Naive thymus-derived CD8-positive, alpha-beta T cell (primary cell): ENCODE measurements around the gene DENND5B. TPM values are rescaled to one million over a fixed set of nuclear protein-coding genes. Genes with fewer than 3 reads are reported as not detected.
A peak's percentile ranks its signal among the peaks of the same experiment; 100 is the strongest.

Source experiments
- ATAC-seq, 2 donors: fragments of 150-1000 bp; cut with Tn5 transposase in 1 of 2; sonication (Bioruptor Pico), chemical (Tn5 transposase) in 1 of 2; 1 replicate in 1 of 2; 2 replicates in 1 of 2; pipeline ENCODE4 v1.10.0; 2021; ENCODE audit warnings: mild to moderate bottlenecking in 2 of 2, moderate library complexity in 2 of 2
- POLR2A ChIA-PET: fragments of 350-600 bp; sonication (Branson Sonifier 250); formaldehyde crosslinking; loops from one replicate; lab custom pipeline; 2021; ENCODE audit warnings: antibody characterized with exemption; lab: Charles Lee
- DNase-seq, 10 donors: peaks; one replicate each; pipeline versions ENCODE4 v3.0.0 to v3.0.0-alpha.2; 2020 to 2022
- H3K27ac Mint-ChIP-seq, 10 donors: one replicate each; pipeline ENCODE4 v1.8.0; 2020 to 2022; ENCODE audit warnings: mild to moderate bottlenecking in 10 of 10, mixed read lengths in 10 of 10, moderate library complexity in 4 of 10, inconsistent platforms in 1 of 10
- H3K27me3 Mint-ChIP-seq, 5 donors: one replicate each; pipeline ENCODE4 v1.8.0; 2021 to 2022; ENCODE audit warnings: mixed read lengths in 5 of 5
- H3K36me3 Mint-ChIP-seq, 3 donors: one replicate each; pipeline ENCODE4 v1.8.0; 2020 to 2022; ENCODE audit warnings: mixed read lengths in 3 of 3, mild to moderate bottlenecking in 2 of 3, inconsistent platforms in 1 of 3
- H3K4me1 Mint-ChIP-seq, 4 donors: one replicate each; pipeline ENCODE4 v1.8.0; 2021 to 2022; ENCODE audit warnings: mixed read lengths in 4 of 4
- H3K4me3 Mint-ChIP-seq, 10 donors: one replicate each; pipeline ENCODE4 v1.8.0; 2020 to 2022; ENCODE audit warnings: mild to moderate bottlenecking in 10 of 10, mixed read lengths in 10 of 10, moderate library complexity in 6 of 10, inconsistent platforms in 1 of 10
- H3K9me3 Mint-ChIP-seq, 9 donors: one replicate each; pipeline ENCODE4 v1.8.0; 2020 to 2022; ENCODE audit warnings: mixed read lengths in 9 of 9, mild to moderate bottlenecking in 3 of 9, inconsistent platforms in 1 of 9, moderate library complexity in 1 of 9
- polyA plus RNA-seq, 3 donors: library from polyadenylated mRNA; unstranded; fragments of 300-500 nt; fragmentation: Illumina TruSeq; gene quantifications; one replicate each; pipeline ENCODE4 v1.2.3, GENCODE V29; 2021
- total RNA-seq, 8 experiments: library from RNA in 2 of 8; stranded (reverse) in 2 of 8; gene quantifications; one replicate each; pipeline ENCODE4 v1.2.3 and lab custom pipeline; 2021 to 2026

Gene DENND5B
- total and polyA plus RNA-seq, 5 experiments from 2014 or later: 0.12 to 1.7 (median 0.99) TPM; not detected in 2

GRCh38 chr12:31369712-31370521 is 221.0 kb downstream of the DENND5B start:
- H3K27ac Mint-ChIP-seq: no peak overlapping the region
- H3K9me3 Mint-ChIP-seq: no peaks in the 10 kb centered on the region
- peaks cover 0 to 6% (median 0%) of the 10 kb centered on the region in 5 donors for H3K27me3 Mint-ChIP-seq
- no peak for DNase-seq
- H3K4me3 Mint-ChIP-seq: no peak overlapping the region
- H3K36me3 Mint-ChIP-seq: no peaks in the 10 kb centered on the region
- H3K4me1 Mint-ChIP-seq: peaks cover 0 to 3% (median 0%) of the 10 kb centered on the region in 4 donors
- POLR2A ChIA-PET: no interaction called here
- no peak for ATAC-seq

GRCh38 chr12:31368666-31369361 is 222.1 kb downstream of the DENND5B start:
- H3K4me3 Mint-ChIP-seq: no peak overlapping the region
- H3K27me3 Mint-ChIP-seq: peaks cover 0 to 6% (median 0%) of the 10 kb centered on the region in 5 donors
- no peaks in the 10 kb centered on the region for H3K36me3 Mint-ChIP-seq
- H3K4me1 Mint-ChIP-seq: peaks cover 0 to 4% (median 0%) of the 10 kb centered on the region in 4 donors
- no peak for DNase-seq
- POLR2A ChIA-PET: no interaction called here
- no peak for ATAC-seq
- no peaks in the 10 kb centered on the region for H3K9me3 Mint-ChIP-seq
- H3K27ac Mint-ChIP-seq: peak overlapping the region in 2 of 10 donors; percentile 6 to 42

- H3K36me3 Mint-ChIP-seq: no peaks in the 10 kb centered on the region
- POLR2A ChIA-PET: no interaction called here
Measured at GRCh38 chr12:31366104-31366621, 224.8 kb downstream of the DENND5B start.

GRCh38 chr12:31363831-31364230 is 227.1 kb downstream of the DENND5B start:
- H3K27me3 Mint-ChIP-seq: peaks cover 0 to 3% (median 0%) of the 10 kb centered on the region in 5 donors
- POLR2A ChIA-PET: no interaction called here
- H3K4me3 Mint-ChIP-seq: no peak overlapping the region
- ATAC-seq (no peak), DNase-seq (no peak)
- H3K36me3 Mint-ChIP-seq: no peaks in the 10 kb centered on the region
- H3K27ac Mint-ChIP-seq: peak overlapping the region in 2 of 10 donors; percentile 28 to 42
- H3K4me1 Mint-ChIP-seq: peaks cover 15 to 22% (median 18%) of the 10 kb centered on the region in 4 donors
- H3K9me3 Mint-ChIP-seq: no peaks in the 10 kb centered on the region

More at GRCh38 chr12:31366104-31366621, 224.8 kb downstream of the DENND5B start:
- peak overlapping the region in 1 of 10 donors; percentile 73 for H3K27ac Mint-ChIP-seq
- H3K27me3 Mint-ChIP-seq: peaks cover 0 to 6% (median 0%) of the 10 kb centered on the region in 5 donors
- DNase-seq (no peak), ATAC-seq (no peak)
- no peak overlapping the region for H3K4me3 Mint-ChIP-seq
- no peaks in the 10 kb centered on the region for H3K9me3 Mint-ChIP-seq
- peaks cover 15 to 25% (median 18%) of the 10 kb centered on the region in 4 donors for H3K4me1 Mint-ChIP-seq

GRCh38 chr12:31363416-31363809 is 227.5 kb downstream of the DENND5B start:
- POLR2A ChIA-PET: interaction anchor here (1.7 kb wide), 1 partner anchor 39 kb away, joined by 4 read pairs; no protein-coding TSS in a partner anchor
- Mint-ChIP-seq H3K4me3 (peak overlapping the region in 3 of 10 donors; percentile 72 to 81 (median 75)), H3K27ac (peak overlapping the region in 6 of 10 donors; percentile 7 to 87 (median 44)), H3K9me3 (no peaks in the 10 kb centered on the region), H3K4me1 (peaks cover 15 to 22% (median 18%) of the 10 kb centered on the region in 4 donors), H3K27me3 (no peaks in the 10 kb centered on the region), H3K36me3 (no peaks in the 10 kb centered on the region)
- DNase-seq (no peak), ATAC-seq (no peak)

- H3K27me3 Mint-ChIP-seq: no peaks in the 10 kb centered on the region
- ATAC-seq (peak; percentile 67 to 71), DNase-seq (peak in 7 of 10 donors; percentile 3 to 63 (median 18))
- H3K27ac Mint-ChIP-seq: peak overlapping the region; percentile 7 to 87 (median 68)
- H3K4me1 Mint-ChIP-seq: peaks cover 15 to 22% (median 18%) of the 10 kb centered on the region in 4 donors
- H3K9me3 Mint-ChIP-seq: no peaks in the 10 kb centered on the region
- H3K36me3 Mint-ChIP-seq: no peaks in the 10 kb centered on the region
- peak overlapping the region; percentile 39 to 81 (median 70) for H3K4me3 Mint-ChIP-seq
- POLR2A ChIA-PET: interaction anchor here (1.7 kb wide), 1 partner anchor 39 kb away, joined by 4 read pairs; no protein-coding TSS in a partner anchor
Measured at GRCh38 chr12:31362759-31363415, 228.0 kb downstream of the DENND5B start.

GRCh38 chr12:31362115-31362758 is 228.7 kb downstream of the DENND5B start:
- DNase-seq (peak in 2 of 10 donors; percentile 3 to 7), ATAC-seq (peak; percentile 42 to 51)
- peak overlapping the region; percentile 39 to 81 (median 70) for H3K4me3 Mint-ChIP-seq
- no peaks in the 10 kb centered on the region for H3K36me3 Mint-ChIP-seq
- POLR2A ChIA-PET: interaction anchor here (1.7 kb wide), 1 partner anchor 38 kb away, joined by 4 read pairs; no protein-coding TSS in a partner anchor
- H3K27ac Mint-ChIP-seq: peak overlapping the region; percentile 7 to 87 (median 70)
- H3K4me1 Mint-ChIP-seq: peaks cover 15 to 22% (median 18%) of the 10 kb centered on the region in 4 donors
- H3K27me3 Mint-ChIP-seq: no peaks in the 10 kb centered on the region
- no peaks in the 10 kb centered on the region for H3K9me3 Mint-ChIP-seq

GRCh38 chr12:31361730-31362114 is 229.2 kb downstream of the DENND5B start:
- no peak for ATAC-seq
- POLR2A ChIA-PET: interaction anchor here (1.7 kb wide), 1 partner anchor 38 kb away, joined by 4 read pairs; no protein-coding TSS in a partner anchor
- no peaks in the 10 kb centered on the region for H3K9me3 Mint-ChIP-seq

GRCh38 chr12:31355747-31356107 is 235.2 kb downstream of the DENND5B start:
- no peak overlapping the region for H3K27ac Mint-ChIP-seq
- H3K36me3 Mint-ChIP-seq: no peaks in the 10 kb centered on the region
- no peaks in the 10 kb centered on the region for H3K9me3 Mint-ChIP-seq
- H3K4me1 Mint-ChIP-seq: no peaks in the 10 kb centered on the region
- peaks cover 0 to 7% (median 0%) of the 10 kb centered on the region in 5 donors for H3K27me3 Mint-ChIP-seq
- no peak overlapping the region for H3K4me3 Mint-ChIP-seq
- POLR2A ChIA-PET: interaction anchor here (0.5 kb wide), 1 partner anchor 21 kb away, joined by 6 read pairs; no protein-coding TSS in a partner anchor
- DNase-seq (no peak), ATAC-seq (no peak)

More at GRCh38 chr12:31361730-31362114, 229.2 kb downstream of the DENND5B start:
- Mint-ChIP-seq H3K36me3 (no peaks in the 10 kb centered on the region), H3K4me3 (peak overlapping the region in 5 of 10 donors; percentile 39 to 73 (median 69)), H3K27ac (peak overlapping the region in 4 of 10 donors; percentile 5 to 78 (median 38)), H3K4me1 (peaks cover 15 to 22% (median 18%) of the 10 kb centered on the region in 4 donors), H3K27me3 (no peaks in the 10 kb centered on the region)
- no peak for DNase-seq

- no peaks in the 10 kb centered on the region for H3K36me3 Mint-ChIP-seq
- peaks cover 0 to 13% (median 0%) of the 10 kb centered on the region in 5 donors for H3K27me3 Mint-ChIP-seq
- H3K4me3 Mint-ChIP-seq: no peak overlapping the region
- H3K4me1 Mint-ChIP-seq: no peaks in the 10 kb centered on the region
- ATAC-seq (no peak), DNase-seq (no peak)
- POLR2A ChIA-PET: no interaction called here
- no peaks in the 10 kb centered on the region for H3K9me3 Mint-ChIP-seq
- H3K27ac Mint-ChIP-seq: no peak overlapping the region
Measured at GRCh38 chr12:31353750-31354708, 236.9 kb downstream of the DENND5B start.

GRCh38 chr12:31346267-31346666 is 244.7 kb downstream of the DENND5B start:
- POLR2A ChIA-PET: interaction anchor here (0.7 kb wide), 1 partner anchor 12 kb away, joined by 5 read pairs; no protein-coding TSS in a partner anchor
- DNase-seq (no peak), ATAC-seq (no peak)
- no peaks in the 10 kb centered on the region for H3K36me3 Mint-ChIP-seq
- peaks cover 0 to 5% (median 0%) of the 10 kb centered on the region in 5 donors for H3K27me3 Mint-ChIP-seq
- H3K9me3 Mint-ChIP-seq: no peaks in the 10 kb centered on the region
- peaks cover 0 to 2% (median 0%) of the 10 kb centered on the region in 4 donors for H3K4me1 Mint-ChIP-seq
- H3K4me3 Mint-ChIP-seq: no peak overlapping the region
- no peak overlapping the region for H3K27ac Mint-ChIP-seq
